OCI-LY3 (cell line): ENCODE data around the gene EDEM3.

Experiments used
- H2AFZ ChIP-seq: fragments of 200-600, 300-600 bp; shearing (Covaris generic); 2 replicates; pipeline ENCODE4 v1.6.0; 2014; ENCODE audit warnings: antibody characterized with exemption, low read depth, low read length
- H3K27ac ChIP-seq: fragments of 200-600, 300-600 bp; sonication (generic); 2 replicates; pipeline ENCODE4 v1.5.1; 2014; ENCODE audit warnings: mild to moderate bottlenecking, low read length, moderate library complexity, mixed read lengths
- H3K27me3 ChIP-seq: fragments of 200-600, 300-600 bp; sonication (generic); 2 replicates; pipeline ENCODE4 v1.6.1; 2014; ENCODE audit warnings: low read depth, low read length, mixed read lengths
- H3K36me3 ChIP-seq: fragments of 200-600, 300-600 bp; sonication (generic); replicated peaks from 2 replicates; pipeline ENCODE3; 2014; ENCODE audit warnings: low read depth, low read length, mixed read lengths
- H3K4me1 ChIP-seq: fragments of 300-600, 200-600 bp; sonication (generic); 2 replicates; pipeline ENCODE4 v1.6.1; 2014; ENCODE audit warnings: low read length, mixed read lengths
- H3K4me2 ChIP-seq: fragments of 200-600, 300-600 bp; sonication (generic); 2 replicates; pipeline ENCODE4 v1.6.1; 2014; ENCODE audit warnings: low read length, mixed read lengths
- H3K4me3 ChIP-seq: fragments of 300-600, 200-600 bp; sonication (generic); 2 replicates; pipeline ENCODE4 v1.5.1; 2014; ENCODE audit warnings: antibody characterized with exemption, mild to moderate bottlenecking, low read length, moderate library complexity
- H3K79me2 ChIP-seq: fragments of 300-600, 200-600 bp; shearing (Covaris generic); 2 replicates; pipeline ENCODE4 v1.6.1; 2014; ENCODE audit warnings: mild to moderate bottlenecking, low read length, mixed read lengths
- H3K9ac ChIP-seq: fragments of 300-600, 200-600 bp; shearing (Covaris generic); 2 replicates; pipeline ENCODE4 v1.6.0; 2014; ENCODE audit warnings: mild to moderate bottlenecking, low read length, moderate library complexity
- H3K9me3 ChIP-seq: fragments of 200-600, 300-600 bp; shearing (Covaris generic); 2 replicates; pipeline ENCODE4 v1.6.1; 2014; ENCODE audit warnings: low read length, mixed read lengths; ENCODE audit not compliant: insufficient read depth
- H4K20me1 ChIP-seq: fragments of 200-600, 300-600 bp; sonication (generic); 2 replicates; pipeline ENCODE4 v1.6.1; 2016; ENCODE audit warnings: low read length, mixed read lengths; ENCODE audit not compliant: insufficient read depth
- CTCF ChIP-seq: fragments of 200-600, 300-600 bp; sonication (generic); IDR thresholded peaks from 2 replicates; pipeline ENCODE4 v1.5.1; 2014; ENCODE audit warnings: antibody characterized with exemption, low read length, low read depth
- EZH2phosphoT487 ChIP-seq: fragments of 200-600 bp; shearing (Covaris generic); IDR thresholded peaks from 2 replicates; pipeline ENCODE4 v1.6.1; 2018; ENCODE audit warnings: antibody characterized with exemption, mixed run types, low read depth

Gene EDEM3

DNA sequence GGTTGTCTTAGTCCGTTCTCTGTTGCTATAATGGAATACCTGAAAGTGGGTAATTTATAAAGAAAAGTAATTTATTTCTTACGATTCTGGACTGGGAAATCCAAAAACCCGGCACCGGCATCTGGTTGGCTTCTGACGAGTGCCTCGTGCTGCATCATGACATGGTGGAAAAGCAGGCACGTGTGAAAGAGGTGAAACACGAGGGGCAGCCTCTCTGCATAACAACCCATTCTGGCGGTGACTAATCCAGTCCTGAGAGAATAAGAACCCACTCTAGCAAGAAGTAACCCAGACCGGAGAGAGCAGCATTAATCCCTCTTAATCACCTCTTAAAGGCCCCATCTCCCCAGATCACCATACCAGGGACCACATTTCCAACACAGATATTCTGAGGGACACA lies 2.7 kb upstream of the EDEM3 start:
- Histone ChIP-seq H3K4me2 (no peak overlapping the region), H3K4me3 (no peak overlapping the region), H3K4me1 (peaks cover 21% of the 10 kb centered on the region), H3K27ac (no peak overlapping the region), H3K36me3 (no peaks in the 10 kb centered on the region), H2AFZ (no peak overlapping the region), H3K79me2 (peaks cover 20% of the 10 kb centered on the region), H3K9ac (no peak overlapping the region), H4K20me1 (no peaks in the 10 kb centered on the region), H3K9me3 (no peaks in the 10 kb centered on the region), H3K27me3 (no peaks in the 10 kb centered on the region)
- TF ChIP-seq EZH2phosphoT487 = no peak
- no peak for TF ChIP-seq CTCF

DNA sequence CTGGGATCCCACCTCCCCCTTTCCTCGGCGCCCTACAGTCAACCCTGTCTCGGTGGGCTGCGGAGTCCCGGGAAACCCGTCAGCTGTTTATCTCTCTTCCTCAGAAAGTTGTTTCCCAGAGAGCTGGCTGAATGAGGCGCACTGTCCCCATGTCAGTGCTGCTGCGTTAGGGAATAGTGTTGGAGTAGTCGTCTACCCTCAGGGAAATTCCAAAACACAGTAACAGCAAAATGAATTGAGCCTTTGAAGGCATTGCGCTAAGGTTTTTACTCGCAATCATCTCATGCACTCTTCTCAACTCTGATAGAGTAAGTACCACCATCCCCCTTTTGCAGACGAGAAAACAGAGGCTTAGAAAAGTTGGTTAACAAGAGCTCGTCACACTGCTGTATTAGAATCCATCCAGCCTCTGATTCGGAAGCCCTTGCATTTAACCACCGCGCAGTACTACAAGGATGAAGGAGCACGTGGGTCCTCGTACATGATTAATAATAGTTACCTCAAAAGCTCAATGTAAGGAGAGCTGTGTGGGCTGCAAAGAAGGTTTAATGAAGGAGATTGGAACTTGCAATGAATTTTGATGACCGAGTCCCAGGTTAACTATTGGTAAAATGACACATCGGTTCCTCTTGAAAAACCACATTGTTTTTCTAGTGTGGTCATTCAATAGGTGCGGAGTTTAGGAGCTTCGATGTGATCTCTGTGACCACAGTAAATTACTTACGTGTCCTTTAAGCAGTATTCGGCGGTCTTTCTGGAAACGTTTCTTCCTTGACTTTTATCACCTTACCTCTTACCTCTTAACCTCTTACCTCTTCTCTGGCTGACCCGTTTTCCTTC lies 788 bp upstream of the EDEM3 start:
- TF ChIP-seq CTCF (no peak), EZH2phosphoT487 (no peak)
- no peaks in the 10 kb centered on the region for H3K36me3 ChIP-seq
- H2AFZ ChIP-seq = peak overlapping the region; percentile 100
- H3K4me2 ChIP-seq = peak overlapping the region; percentile 94
- peak overlapping the region; percentile 82 for H3K9ac ChIP-seq
- H3K4me3 ChIP-seq = peak overlapping the region; percentile 85
- H3K27me3 ChIP-seq = no peaks in the 10 kb centered on the region
- H3K27ac ChIP-seq = peak overlapping the region; percentile 35
- H4K20me1 ChIP-seq = no peaks in the 10 kb centered on the region
- peaks cover 21% of the 10 kb centered on the region for H3K4me1 ChIP-seq
- no peaks in the 10 kb centered on the region for H3K9me3 ChIP-seq
- H3K79me2 ChIP-seq = peaks cover 20% of the 10 kb centered on the region

GRCh38 chr1:184753608-184754475 lies 816 bp downstream of the EDEM3 start:
- Histone ChIP-seq H3K9me3 (no peaks in the 10 kb centered on the region), H3K36me3 (no peaks in the 10 kb centered on the region), H3K27me3 (no peaks in the 10 kb centered on the region), H2AFZ (peak overlapping the region; percentile 58; the same call in 1 of the 2 replicates), H3K4me1 (peaks cover 21% of the 10 kb centered on the region), H4K20me1 (no peaks in the 10 kb centered on the region), H3K79me2 (peaks cover 20% of the 10 kb centered on the region), H3K9ac (peak overlapping the region; percentile 76), H3K4me3 (peak overlapping the region; percentile 85), H3K27ac (peak overlapping the region; percentile 45), H3K4me2 (peak overlapping the region; percentile 78)
- TF ChIP-seq EZH2phosphoT487 (no peak), CTCF (no peak)

GRCh38 chr1:184753117-184753516 lies 1.5 kb downstream of the EDEM3 start:
- peaks cover 20% of the 10 kb centered on the region for H3K79me2 ChIP-seq
- H3K27me3 ChIP-seq = no peaks in the 10 kb centered on the region
- no peaks in the 10 kb centered on the region for H4K20me1 ChIP-seq
- H3K27ac ChIP-seq = no peak overlapping the region
- peak overlapping the region; percentile 76 for H3K9ac ChIP-seq
- no peaks in the 10 kb centered on the region for H3K9me3 ChIP-seq
- H3K4me3 ChIP-seq = peak overlapping the region; percentile 85
- no peaks in the 10 kb centered on the region for H3K36me3 ChIP-seq
- TF ChIP-seq CTCF (no peak), EZH2phosphoT487 (no peak)
- H2AFZ ChIP-seq = no peak overlapping the region
- H3K4me1 ChIP-seq = peaks cover 21% of the 10 kb centered on the region
- H3K4me2 ChIP-seq = peak overlapping the region; percentile 78
